ENCODE measurements around the gene SLC2A11.

DNA sequence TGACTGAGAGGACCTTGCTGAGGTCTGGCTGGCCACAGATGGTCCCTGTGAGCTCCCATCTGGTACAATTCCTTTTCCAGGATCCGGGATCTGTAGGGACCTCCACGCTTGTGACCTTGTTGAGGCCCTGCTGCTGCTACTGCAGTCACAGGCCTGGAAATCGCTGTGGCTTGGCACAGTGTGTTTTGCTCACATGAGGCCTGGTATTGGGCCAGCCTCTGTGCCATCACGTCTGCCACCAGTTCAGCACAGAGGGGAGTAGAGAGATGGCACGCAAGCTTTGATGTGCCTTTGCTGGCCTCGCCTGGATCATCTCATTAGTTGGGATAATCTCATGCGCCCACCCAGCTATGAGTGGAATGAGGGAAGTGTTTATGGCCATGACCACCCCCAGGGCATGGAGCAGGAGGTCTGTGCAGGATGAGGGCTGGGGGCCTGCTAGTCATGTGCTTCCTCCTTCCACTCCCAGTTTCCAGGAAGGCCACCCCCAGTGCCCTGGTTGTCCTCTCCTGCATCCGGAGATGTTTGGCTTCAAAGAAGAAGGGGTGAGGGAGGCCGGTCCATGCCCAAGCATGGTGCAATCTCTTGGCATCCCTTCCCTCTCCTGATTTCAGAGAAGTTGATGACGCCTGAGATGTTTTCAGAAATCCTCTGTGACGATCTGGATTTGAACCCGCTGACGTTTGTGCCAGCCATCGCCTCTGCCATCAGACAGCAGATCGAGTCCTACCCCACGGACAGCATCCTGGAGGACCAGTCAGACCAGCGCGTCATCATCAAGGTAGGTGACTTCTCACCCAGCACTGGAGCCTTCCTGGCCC, 41.3 kb upstream of the SLC2A11 start:
- TF ChIP-seq, protein P1, sequence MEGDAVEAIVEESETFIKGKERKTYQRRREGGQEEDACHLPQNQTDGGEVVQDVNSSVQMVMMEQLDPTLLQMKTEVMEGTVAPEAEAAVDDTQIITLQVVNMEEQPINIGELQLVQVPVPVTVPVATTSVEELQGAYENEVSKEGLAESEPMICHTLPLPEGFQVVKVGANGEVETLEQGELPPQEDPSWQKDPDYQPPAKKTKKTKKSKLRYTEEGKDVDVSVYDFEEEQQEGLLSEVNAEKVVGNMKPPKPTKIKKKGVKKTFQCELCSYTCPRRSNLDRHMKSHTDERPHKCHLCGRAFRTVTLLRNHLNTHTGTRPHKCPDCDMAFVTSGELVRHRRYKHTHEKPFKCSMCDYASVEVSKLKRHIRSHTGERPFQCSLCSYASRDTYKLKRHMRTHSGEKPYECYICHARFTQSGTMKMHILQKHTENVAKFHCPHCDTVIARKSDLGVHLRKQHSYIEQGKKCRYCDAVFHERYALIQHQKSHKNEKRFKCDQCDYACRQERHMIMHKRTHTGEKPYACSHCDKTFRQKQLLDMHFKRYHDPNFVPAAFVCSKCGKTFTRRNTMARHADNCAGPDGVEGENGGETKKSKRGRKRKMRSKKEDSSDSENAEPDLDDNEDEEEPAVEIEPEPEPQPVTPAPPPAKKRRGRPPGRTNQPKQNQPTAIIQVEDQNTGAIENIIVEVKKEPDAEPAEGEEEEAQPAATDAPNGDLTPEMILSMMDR (conservative IDR thresholded peaks at IDR 0.05 in 1 of 2, IDR thresholded peaks at IDR 0.05 in 1 of 2; ENCODE audit: low read depth in 1 of 2, low read length in 2 of 2) = no peak
- TF ChIP-seq EZH2 (IDR thresholded peaks at IDR 0.05; ENCODE audit: low read length, missing control alignments) = no peak
